ENCODE measurements around the gene ZNF521.

The ZNF521 gene

DNA sequence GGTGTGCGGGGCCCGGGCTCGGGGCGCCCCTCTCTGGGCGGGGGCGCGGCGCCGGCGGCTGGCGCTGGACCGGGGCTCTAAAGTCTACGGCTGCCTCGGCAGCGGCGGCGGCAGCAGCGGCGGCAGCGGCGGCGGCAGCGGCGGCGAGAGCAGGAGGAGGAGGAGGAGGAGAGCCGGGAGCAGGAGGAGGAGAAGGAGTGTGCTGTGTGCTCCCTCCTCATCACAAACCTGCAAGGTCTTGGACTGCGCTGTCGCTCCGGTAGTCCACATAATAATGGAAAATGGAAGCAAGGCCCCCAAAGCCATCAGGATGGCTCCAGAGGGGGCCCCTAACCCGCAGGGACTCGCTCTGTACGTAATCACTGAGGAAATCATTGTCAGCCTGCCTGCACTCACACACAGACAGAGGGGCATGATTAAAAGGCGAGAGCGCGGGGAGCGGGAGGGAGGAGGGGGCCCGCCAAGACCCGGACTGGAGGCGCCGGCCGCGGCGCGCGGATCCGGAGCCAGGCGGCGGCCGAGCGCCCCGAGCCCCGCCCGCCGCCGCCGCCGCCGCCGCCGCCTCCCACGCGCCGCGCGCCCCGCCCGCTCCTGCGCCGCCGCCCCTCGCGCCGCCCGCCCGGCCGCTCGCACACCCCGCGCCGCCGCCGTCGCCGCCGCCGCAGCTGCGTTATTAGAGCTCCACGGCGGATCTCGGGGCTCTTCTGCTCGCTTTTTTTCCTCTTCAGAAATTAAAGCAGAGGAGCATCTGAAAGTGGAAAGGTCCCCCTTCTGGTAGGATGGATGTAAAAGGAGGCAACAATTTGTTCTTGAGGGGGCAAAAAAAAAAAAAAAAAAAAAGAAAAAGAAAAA lies at the start of gene ZNF521:
Gene ZNF521, minus strand, starts transcription at position 390 of the 852 bp plus-strand sequence. CDS start 1,220 bp downstream, outside the sequence.
- Histone ChIP-seq H3K9me3 (ENCODE audit: severe bottlenecking) (no peaks in the 10 kb centered on the region), H3K36me3 (no peaks in the 10 kb centered on the region), H3K27ac (no peak within 1 kb of the TSS), H3K27me3 (ENCODE audit: insufficient read depth, low read depth, severe bottlenecking) (peaks cover 58% of the 10 kb centered on the region), H3K4me3 (ENCODE audit: low read depth, low read length) (peak within 1 kb of the TSS; percentile 66)
- DNase-seq = peak; percentile 77
- TF ChIP-seq CTCF (IDR thresholded peaks at IDR 0.05; ENCODE audit: low read depth, low read length) = no peak

GRCh38 chr18:25399554-25399953 lies 47.6 kb upstream of the ZNF521 start:
- TF ChIP-seq CTCF (IDR thresholded peaks at IDR 0.05; ENCODE audit: low read depth, low read length) = no peak
- H3K4me3 ChIP-seq (ENCODE audit: low read depth, low read length) = no peak overlapping the region
- H3K27ac ChIP-seq = no peak overlapping the region
- no peaks in the 10 kb centered on the region for H3K36me3 ChIP-seq
- H3K27me3 ChIP-seq (ENCODE audit: insufficient read depth, low read depth, severe bottlenecking) = peaks cover 9% of the 10 kb centered on the region
- peaks cover 3% of the 10 kb centered on the region for H3K9me3 ChIP-seq (ENCODE audit: severe bottlenecking)
- DNase-seq = no peak

DNA sequence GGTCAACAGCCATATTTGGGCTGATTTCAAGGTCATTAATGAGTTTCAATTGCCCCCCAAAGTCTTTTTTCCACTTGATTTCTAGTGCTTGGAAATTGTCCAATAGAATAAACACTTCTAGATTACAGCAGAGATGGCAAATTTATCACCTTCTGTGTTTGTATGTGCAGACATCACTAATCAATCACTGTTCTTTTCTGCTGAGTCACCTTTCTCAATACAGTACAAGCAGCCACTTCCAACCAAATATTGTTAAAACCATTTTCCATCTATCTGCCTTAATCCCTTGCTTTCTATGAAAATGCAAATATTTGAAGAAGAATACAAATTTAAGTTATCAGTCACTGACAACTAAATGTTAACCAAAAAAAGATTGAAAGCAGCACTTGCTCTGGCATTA lies 40.2 kb upstream of the ZNF521 start:
- H3K27me3 ChIP-seq (ENCODE audit: insufficient read depth, low read depth, severe bottlenecking) = peaks cover 5% of the 10 kb centered on the region
- no peak for DNase-seq
- no peak overlapping the region for H3K27ac ChIP-seq
- no peak for TF ChIP-seq CTCF (IDR thresholded peaks at IDR 0.05; ENCODE audit: low read depth, low read length)
- H3K36me3 ChIP-seq = no peaks in the 10 kb centered on the region
- no peak overlapping the region for H3K4me3 ChIP-seq (ENCODE audit: low read depth, low read length)
- H3K9me3 ChIP-seq (ENCODE audit: severe bottlenecking) = peaks cover 3% of the 10 kb centered on the region

DNA sequence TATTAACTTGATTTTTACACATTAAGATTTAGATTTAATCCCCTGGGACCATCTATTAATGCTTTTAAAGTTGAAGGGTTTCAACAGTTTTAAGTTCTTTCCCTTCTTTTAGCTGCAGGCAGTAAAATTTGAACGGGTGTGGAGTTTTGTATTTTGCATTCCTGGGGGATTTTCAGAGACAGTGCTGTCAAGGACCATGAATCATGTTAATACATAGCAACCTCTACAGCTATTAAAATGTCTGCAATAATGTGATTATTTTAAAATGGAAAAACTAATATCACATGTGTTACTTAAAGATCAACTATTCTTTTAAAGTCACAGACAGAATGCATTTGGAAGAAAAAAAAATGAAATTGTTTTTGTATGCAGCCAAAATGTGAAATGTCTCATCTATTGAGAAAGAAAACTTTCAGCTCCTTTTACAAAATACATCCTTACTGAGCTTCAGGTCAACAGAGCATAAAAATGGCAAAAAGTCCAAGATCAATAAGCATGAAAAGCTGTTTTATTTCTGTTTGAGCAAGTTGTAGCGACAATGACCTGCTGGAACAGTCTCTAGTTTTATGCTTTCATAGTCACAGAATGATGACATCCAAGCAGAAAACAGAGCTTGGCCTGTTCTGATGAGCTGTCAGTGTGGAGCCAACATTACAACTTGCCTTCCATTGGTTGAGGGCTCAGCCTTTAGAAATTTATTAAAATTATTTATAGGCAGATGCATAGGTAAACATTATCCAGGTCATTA lies 21.6 kb upstream of the ZNF521 start:
- H3K9me3 ChIP-seq (ENCODE audit: severe bottlenecking) = no peaks in the 10 kb centered on the region
- TF ChIP-seq CTCF (IDR thresholded peaks at IDR 0.05; ENCODE audit: low read depth, low read length) = no peak
- DNase-seq = no peak
- no peak overlapping the region for H3K4me3 ChIP-seq (ENCODE audit: low read depth, low read length)
- H3K27ac ChIP-seq = no peak overlapping the region
- H3K36me3 ChIP-seq = no peaks in the 10 kb centered on the region
- H3K27me3 ChIP-seq (ENCODE audit: insufficient read depth, low read depth, severe bottlenecking) = peaks cover 18% of the 10 kb centered on the region

DNA sequence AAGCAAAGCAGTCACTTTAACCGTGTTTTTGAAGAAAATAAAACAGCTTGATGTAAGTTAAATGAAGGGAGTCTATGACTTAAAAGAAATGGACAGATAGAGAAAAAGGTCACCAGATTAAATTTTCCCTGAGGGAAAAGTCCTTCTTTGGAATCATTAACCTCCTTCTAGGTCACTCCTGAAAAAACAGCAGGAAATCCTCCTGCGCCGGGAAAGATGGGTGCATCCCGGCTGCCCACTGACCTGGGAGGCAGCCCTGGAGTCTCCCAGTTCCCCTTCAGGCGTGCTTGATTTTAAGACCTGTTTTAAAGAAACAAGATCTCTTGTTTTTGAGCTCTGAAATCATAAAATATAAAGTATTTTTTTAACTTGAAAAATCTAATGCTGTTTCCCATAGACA lies 18.4 kb upstream of the ZNF521 start:
- Histone ChIP-seq H3K9me3 (ENCODE audit: severe bottlenecking) (no peaks in the 10 kb centered on the region), H3K27me3 (ENCODE audit: insufficient read depth, low read depth, severe bottlenecking) (peaks cover 18% of the 10 kb centered on the region), H3K27ac (no peak overlapping the region), H3K4me3 (ENCODE audit: low read depth, low read length) (no peak overlapping the region), H3K36me3 (no peaks in the 10 kb centered on the region)
- no peak for TF ChIP-seq CTCF (IDR thresholded peaks at IDR 0.05; ENCODE audit: low read depth, low read length)
- DNase-seq = no peak
